GDM1 (cell line): ENCODE measurements around the gene NUP98.

Experiments used
- DNase-seq: peaks from one replicate; lab custom pipeline; 2025; lab: John Stamatoyannopoulos, UW

NUP98 gene

DNA sequence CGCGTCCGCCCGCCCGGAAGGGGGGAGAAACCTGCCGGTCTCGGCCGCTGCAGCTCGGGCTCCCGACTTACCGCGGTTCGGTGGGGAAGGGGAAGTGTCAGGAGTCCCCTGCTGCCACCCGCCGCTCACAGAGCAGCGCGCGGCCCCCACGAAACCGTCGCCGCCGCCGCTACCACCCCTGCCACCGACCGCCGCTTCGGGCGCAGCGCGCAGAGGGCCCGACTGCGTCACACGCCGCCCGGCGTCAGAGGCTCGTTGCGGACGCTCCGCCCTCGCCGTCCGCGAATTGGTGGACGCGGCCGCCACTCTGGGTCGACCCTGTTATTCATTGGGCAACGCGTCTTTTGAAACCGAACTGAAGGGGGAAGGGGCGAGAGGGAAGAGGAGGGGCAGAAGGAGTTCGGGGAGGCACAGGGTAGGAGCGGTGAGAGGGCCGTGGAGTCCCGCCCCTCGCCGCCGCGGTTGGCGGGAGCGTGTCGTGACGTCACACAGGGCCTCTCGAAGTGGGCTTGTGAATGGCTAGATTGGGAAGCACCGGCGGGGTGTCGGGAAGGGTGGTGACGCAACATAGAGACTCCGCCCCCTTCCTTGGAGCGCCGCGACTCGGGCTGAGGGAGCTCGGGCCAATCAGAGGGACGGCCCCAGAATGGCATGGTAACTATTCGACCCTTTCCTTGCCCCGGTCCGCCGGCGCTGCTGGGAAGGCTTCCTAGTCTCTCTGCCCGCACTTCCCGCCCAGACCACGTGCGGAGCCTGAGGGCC lies at the start of gene NUP98:
NUP98 (minus strand) TSS at position 226 of the 762 bp plus-strand sequence. CDS start 15,437 bp downstream, outside the sequence.
- DNase-seq, result peak; percentile 100

DNA sequence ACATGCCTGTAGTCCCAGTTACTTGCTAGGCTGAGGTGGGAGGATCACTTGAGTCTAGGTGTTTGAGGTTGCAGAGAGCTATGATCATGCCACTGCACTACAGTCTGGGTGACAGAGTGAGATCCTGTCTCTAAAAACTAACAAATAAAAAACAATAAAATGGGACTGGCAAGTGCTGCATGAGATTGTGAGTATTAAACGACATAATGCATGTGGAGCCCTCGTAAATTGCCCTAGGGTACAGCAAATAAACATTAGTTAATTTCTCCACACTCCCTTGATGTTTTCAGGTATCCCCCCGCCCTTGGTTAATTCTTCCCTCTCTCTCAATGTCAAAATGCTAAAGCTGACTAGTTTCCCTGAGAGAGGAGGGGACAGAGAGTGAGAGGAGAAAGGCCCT lies 48.3 kb upstream of the NUP98 start:
- no peak for DNase-seq

DNA sequence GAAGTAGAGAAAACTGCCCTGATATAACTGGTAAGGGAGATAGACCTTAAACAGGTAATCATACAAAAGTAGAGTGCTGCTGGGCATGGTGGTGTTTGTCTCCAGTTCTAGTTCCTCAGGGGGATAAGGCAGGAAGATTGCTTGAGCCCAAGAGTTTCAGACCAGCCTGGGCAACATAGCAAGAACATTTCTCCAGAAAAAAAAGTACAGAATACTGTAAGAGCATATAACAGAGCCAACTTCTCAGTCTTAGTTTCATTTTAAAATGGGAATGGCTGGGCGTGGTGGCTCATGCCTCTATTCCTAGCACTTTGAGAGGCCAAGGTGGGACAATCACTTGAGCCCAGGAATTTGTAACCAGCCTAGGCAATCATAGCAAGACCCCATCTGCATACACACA lies 47.9 kb upstream of the NUP98 start:
- no peak for DNase-seq

DNA sequence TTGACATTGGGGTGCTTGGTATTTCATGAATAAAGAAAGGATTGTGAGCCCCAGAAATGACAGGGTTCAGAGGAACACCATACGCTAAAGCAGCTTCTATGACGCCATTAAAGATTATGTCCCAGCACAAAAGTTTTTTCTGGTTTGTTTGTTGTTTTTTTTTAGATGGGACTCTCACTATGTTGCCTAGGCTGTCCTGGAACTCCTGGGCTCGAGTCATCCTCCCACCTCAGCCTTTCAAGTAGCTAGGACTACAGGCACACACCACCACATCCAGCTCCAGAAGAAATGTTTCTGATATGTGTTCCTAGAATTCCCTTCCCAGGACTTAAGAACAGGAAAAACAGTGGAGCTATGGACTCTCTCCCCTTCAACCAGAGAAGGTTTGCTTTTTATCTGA lies 46.0 kb upstream of the NUP98 start:
- no peak for DNase-seq

DNA sequence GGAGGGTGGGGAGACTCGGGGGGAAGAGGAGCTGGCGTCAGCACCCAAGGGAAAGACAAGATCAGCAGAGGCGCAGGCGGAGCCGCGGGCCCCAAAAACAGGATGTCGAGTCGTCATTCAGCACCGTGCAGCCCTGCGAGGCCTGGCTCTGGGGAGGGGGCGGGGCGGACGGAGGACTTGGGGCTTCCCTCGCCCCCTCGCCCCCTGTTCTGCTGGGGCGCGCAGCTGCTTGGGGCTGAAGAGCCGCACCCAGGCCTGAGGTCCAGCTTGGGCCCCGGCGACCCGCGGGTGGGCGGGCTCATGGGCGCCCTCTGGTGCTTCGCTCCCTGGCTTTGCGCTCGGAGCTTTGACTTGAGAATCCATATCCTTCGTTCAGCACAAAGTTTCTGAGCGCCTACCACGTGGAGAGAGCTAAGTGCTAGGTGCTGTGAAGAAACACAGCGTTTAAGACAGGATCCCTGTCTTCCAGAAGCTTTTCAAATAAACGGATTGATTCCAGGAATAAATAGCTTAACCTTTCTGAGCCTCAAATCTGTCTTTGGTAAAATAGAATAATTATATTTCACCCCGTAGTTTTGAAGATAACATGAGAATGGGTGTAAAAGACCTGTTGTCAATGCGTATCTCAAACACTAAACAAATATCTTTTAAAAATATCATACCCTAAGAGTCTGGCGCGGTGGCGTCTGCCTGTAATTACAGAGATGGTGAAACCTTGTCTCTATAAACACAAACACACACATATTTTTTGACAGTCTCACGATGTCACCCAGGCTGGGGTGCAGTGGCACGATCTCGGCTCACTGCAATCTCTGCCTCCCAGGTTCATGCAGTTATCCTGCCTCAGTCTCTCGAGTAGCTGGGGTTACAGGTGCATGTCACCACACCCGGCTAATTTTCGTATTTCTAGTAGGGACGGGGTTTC lies 44.3 kb upstream of the NUP98 start:
- peak; percentile 85 for DNase-seq

DNA sequence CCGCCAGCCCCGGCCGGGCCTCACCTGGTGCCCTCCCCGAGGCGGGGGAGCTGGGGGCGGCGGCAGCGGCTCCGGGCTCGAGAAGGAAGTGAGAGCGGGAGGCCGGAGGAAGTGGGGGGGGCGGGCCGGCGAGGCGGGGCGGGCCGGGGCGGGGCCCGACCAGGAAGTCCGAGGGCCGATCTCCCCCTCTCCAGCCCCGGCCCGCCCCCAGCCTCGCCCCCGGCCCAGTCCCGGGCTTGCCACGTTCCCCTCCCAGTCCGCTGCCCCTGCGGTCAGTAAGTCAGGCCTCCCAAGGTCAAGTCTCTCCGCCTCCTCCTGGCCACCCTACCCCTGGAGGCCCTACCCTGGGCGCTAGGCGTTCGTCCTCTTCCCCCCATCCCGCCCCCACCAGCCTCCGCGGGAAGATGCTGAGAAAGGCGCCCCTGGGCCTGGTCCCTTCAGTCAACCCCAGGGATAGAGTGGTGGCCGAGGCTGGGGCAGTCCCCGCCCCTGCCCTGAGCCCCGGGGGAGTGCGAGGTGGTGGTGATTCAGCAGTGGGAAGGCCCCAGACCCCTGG lies 43.6 kb upstream of the NUP98 start, which contains the start of gene RHOG:
RHOG (minus strand) TSS at position 90 of the 556 bp plus-strand sequence. CDS start 12,821 bp downstream, outside the sequence.
- peak; percentile 70 for DNase-seq

DNA sequence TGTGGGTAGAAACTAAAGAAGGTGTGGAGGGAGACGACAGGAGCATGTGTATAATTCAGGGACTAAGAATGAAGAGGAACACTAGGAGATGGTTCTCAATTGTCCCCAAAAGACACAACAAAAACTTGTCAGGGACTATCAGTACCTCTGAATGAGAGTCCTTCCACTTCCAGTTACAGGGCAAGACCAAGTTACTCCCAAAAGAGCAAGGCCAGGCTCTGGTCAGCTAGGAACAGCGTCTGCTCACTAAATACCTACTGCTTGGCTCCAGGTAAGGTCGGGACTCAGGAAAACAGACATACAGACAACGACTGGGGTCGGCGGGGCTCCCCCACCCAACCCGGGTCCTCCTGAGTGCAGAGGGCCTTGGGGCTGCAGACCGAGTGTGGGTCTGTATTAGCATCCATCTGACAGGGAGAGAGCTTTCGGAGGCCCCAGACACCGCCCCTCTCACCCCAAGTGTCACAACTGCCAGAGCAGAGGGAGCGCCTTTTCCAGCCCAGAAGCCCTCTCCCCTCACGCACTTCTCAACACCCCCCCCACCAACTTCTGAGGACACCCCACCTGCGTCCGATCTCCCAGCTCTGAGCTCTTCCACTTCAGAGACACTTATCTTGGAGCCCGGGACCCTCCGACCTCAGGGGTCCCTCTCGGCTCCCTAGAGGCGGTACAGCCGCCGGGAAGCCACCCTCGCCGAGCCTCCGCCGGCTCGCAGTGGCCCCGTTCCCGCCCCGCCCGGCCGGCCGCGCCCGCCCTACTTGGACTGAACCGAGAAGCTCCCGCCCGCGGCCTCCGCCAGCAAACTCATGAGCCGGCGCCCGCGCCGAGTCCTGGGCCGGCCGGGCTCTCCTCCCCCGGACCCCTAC lies 42.9 kb upstream of the NUP98 start:
- DNase-seq, result no peak

DNA sequence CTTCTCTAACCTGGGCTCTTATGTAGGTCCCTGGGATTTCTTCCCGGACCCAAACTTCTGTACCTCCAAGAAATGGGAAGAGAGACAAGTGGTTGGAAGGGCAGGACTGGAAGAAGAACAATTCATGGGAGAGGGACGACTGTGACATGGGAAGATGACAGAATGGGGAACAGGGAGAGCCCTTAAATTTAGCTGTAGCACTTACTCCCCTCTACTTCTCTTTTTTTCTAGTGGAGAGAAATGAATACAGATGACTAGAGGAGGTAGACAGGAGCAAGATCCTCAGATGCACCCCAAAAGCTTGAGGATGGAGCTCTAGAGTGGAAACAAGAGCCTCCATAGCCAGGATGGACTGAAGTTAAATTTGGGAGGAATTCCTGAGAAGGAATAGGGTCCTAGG lies 41.1 kb upstream of the NUP98 start:
- no peak for DNase-seq

DNA sequence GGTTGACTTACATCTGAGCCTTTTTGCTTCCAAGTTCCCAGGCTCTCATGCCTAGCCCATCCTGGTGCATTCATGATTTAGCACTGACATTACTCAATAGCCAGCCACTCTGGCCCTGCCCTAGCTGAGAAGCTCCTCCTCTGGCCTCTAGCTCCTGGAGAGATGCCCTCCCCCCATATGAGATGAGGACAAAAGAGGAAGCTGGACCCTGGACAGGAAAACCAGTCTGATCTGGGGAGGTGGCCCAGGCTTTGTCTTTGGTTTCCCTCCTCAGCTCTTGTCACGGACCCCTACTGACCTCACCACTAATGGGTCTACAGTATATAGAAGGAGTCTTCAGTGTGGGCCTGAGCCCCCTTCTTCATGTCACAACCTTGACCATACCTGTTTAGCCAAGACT lies 40.4 kb upstream of the NUP98 start:
- DNase-seq, result peak; percentile 80

DNA sequence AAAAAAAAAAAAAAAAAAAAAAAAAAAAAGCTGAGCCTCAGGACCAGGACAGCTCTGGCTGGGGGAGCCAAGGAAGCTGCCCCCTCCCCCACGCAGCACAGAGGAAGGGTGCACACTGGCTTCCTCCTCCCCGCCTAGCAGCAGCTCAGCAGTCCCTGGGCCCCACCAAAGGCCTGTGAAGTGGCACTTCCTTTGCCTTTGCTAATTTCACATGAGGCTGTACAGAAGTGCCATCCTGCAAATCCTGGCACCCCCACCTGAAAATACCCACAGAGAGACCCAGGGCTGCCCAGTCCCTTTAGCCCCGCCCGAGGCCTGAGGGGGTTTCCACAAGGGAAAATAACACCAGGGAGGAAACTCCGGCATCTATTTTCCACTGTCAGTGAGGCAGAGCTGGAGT lies 39.5 kb upstream of the NUP98 start:
- DNase-seq, result no peak

DNA sequence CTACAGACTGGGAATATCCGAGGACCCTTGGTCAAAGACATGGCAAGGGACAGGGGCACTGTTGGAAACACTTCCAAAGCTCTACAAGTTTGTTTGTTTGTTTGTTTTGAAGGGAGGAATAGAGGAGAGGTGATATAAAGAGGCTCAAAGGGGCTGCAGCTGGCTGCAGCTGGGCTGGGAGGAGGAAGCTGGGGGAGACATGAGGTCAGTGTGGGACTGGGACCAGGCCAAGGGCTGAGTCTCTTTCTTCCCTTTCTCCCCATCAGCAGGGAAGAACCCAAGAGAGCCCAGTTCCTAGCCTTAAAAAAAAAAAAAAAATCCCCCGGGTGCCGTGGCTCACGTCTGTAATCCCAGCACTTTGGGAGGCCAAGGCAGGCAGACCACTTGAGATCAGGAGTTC lies 38.4 kb upstream of the NUP98 start:
- DNase-seq, result no peak

DNA sequence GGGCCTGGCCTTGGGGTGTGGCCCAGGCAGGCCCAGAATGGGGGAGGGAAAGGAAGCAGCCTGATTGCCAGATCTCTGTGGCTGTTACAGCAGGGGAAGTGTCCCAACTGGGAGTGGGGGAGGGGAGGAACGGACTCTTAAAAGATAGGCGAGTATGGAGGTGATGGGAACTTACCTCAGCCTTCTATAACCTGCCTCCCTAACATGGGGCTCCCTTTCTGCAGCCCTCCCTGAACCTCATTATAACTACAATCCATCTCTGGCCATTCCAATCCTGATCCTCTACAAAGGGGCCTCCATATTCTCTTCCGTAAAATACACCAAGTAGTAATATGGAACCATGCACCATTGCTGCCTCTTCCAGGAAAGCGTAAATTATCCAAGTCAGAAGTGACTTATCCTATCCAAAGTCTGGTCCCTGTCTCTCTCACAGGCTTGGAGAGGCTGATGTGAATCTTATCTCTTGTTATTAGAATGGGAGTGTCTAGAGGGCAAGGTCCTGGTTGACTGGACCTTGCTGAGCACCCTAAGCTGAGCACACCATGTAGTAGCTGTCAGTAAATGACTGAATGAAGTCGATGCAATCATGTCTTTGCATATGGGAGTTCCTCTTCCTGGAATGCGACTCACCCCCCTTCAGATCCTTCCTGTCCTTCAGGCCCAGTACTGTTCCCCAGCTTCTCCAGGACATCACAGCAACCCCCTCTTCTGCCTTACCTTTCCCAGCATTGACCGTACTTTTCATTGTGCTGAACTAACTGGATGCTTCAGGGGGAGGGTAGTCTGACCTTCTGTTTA lies 37.5 kb upstream of the NUP98 start:
- peak; percentile 79 for DNase-seq

DNA sequence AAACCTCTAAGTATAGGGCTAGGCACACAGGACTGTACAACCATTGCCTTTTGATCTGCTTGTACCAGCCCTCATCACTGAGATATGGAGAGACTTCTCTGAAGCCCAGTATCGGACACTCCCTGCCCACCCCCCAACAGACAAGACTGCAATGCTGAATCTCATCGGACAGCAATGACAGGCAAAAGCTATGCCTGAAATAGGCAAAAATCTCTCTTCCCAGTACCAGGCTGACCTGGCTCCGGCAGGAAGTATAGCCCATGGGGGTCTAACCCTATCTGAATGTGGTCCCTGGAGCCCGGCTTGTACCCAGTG lies 37.0 kb upstream of the NUP98 start:
- no peak for DNase-seq

DNA sequence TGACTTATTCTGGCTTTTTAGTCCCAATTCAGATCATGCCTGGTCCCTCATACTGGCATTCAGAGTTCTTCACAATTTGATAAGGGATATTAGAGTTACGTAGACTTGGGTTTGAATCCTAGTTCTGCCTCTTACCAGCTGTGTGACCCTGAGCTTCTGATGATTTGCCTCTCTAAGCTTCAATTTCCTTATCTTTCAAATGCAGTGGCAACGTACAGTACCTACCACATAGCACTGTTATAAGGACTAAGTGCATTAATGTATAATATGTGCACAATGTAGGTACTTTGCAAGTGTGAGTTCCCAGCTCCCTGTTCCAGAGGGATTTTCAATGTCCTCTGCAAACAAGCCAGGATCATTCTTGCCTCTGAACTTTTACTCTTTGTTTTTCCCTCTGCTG lies 36.1 kb upstream of the NUP98 start:
- no peak for DNase-seq

DNA sequence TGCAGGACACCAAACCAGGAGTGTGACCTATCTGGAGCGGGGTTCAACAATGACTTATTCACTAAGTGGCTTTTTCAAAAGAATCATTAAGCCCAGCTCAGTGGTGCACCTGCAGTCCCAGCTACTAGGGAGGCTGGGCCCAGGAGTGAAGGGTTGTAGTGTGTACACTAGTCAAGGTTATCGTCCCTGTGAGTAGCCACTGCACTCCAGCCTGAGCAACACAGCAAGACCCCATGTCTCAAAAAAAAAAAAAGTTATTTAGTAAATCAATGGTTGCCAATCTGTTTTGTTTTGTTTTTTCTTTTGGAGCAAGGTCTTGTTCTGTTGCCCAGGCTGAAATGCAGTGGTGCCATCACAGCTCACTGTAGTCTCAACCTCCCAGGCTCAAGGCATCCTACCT lies 35.5 kb upstream of the NUP98 start:
- no peak for DNase-seq

DNA sequence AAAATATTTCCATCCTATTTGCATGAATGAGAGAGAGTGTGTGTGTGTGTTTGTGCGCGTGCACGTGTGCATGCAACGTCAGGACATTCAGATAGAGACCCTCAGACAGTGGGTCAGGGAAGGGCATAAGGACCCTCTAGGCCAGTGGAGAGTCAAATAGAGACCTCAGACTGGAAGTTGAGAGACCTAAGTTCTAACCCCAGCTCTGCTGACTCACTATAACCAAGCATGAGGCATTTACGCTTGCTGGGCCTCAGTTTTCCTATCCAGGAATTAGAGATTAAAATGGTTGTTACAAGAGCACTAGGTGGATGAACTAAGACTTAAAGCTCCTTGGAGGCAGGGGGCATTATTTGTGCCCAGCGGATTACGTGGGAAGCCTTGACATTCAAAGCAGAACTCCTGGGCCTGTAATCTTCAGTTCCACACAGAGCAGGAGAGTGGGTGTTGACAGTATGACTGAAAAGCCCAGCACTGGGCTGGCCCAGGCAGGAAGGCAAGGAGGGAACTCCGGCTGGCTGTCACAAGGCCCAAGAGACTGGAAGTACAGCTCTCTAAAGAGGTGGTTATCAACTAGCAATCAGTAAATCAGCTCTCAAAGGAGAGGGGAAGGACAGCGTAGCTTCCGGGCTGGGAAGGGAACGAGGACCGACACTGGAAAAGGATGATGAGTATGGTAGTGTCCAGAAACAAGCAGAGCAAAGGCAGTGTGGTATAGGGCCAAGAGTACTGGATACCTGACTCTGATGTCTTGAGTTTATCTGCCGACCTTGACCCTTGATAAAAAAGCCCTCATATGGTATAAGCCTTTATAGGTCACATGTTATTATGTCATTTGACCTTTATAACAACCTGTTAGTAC lies 34.3 kb upstream of the NUP98 start:
- DNase-seq, result no peak

DNA sequence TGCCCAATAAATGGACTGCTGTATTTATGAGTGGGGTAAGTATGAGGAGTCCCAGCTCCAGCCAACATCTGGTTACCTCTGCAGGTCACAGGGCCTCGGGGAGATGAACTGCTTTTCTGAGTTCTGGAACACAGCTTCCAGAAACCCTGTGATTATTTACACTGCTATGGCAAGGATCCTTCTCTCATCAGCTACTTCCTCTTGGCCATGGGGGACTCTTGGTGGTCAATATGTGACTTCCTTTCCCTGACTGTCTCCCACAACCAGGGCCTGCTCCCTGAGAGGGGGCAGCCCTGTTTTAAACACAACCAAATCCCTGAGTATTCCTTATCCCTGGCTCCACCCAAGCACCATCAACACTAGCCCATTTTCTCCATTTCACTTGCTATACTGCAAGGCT lies 33.4 kb upstream of the NUP98 start:
- DNase-seq, result no peak

DNA sequence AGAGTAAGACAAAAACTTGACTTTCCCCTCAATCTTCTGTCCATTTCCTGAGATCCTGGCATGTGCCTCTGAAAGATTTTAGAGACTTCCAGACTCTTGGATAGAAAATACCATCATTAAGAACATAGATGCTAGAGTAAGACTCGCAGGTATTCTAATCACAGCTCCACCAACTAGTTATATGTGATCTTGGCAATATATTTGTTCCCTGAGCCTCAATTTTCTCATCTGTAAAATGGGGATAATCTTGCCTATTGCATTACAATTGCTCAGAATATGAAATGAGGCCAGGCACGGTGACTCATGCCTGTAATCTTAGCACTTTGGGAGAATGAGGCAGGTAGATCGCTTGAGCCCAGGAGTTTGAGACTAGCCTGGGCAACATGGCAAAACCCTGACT lies 32.7 kb upstream of the NUP98 start:
- DNase-seq, result no peak

DNA sequence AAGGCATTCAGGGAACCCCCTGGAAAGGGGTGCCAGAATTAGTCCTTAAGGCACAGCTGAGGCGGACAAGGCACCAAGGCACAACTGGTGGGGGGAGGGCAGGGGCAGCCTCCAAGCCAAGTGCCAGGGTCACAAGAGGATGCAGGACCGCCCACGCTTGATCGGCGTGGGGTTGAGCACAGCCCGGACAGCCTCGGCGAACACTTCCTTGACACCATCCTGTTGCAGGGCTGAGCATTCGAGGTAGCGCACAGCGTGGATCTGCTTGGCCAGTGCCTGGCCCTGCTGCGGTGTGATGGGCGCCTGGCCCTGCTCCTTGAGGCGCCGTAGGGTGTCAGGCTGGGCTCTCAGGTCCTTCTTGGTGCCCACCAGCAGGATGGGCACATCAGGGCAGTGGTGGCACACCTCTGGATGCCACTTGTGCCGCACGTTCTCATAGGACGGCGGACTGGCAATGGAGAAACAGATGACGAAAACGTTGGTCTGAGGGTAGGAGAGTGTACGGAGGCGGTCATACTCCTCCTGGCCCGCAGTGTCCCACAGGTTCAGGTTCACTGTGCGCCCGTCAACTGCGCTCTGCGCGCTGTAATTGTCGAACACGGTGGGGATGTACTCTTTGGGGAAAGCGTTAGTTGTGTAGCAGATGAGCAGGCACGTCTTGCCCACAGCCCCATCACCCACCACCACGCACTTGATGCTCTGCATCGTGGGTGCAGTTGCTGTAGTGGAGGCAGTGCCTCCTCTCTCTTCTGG lies 30.3 kb upstream of the NUP98 start:
- DNase-seq, result no peak
